ENCODE measurements around the gene ASPA. TPM values are rescaled to one million over a fixed set of nuclear protein-coding genes. Genes with fewer than 3 reads are reported as not detected.

The ASPA gene
- total RNA-seq, 2 experiments from 2014 or later, result not detected

- Histone ChIP-seq H3K79me2 (ENCODE audit: insufficient read depth, low read depth, low read length) (no peaks in the 10 kb centered on the region), H3K4me3 (ENCODE audit: low read depth, low read length, poor library complexity, severe bottlenecking) (no peak overlapping the region), H3K9me2 (ENCODE audit: insufficient read depth, low read length) (no peaks in the 10 kb centered on the region), H4K20me1 (ENCODE audit: insufficient read depth, low read length) (no peaks in the 10 kb centered on the region), H2AFZ (ENCODE audit: low read length) (no peak overlapping the region), H3K4me1 (ENCODE audit: insufficient read depth, low read length, poor library complexity, severe bottlenecking) (no peaks in the 10 kb centered on the region), H3K4me2 (ENCODE audit: low read length) (no peak overlapping the region), H3K9me3 (ENCODE audit: low read length) (no peaks in the 10 kb centered on the region), H3K36me3 (ENCODE audit: insufficient read depth, low read length) (no peaks in the 10 kb centered on the region), H3K27ac (ENCODE audit: low read depth, low read length, poor library complexity, severe bottlenecking) (no peak overlapping the region)
- POLR2A ChIA-PET, result no interaction called here
- CTCF ChIA-PET (ENCODE audit: unreplicated experiment), result no interaction called here
- DNase-seq (ENCODE audit: low spot score), result no peak
- no peak for TF ChIP-seq EZH2phosphoT487 (IDR thresholded peaks at IDR 0.05; ENCODE audit: borderline replicate concordance, low read depth, low read length)
- no peak for TF ChIP-seq CTCF (conservative IDR thresholded peaks at IDR 0.05; ENCODE audit: low read length)
- intact Hi-C loops (cut with micrococcal nuclease; ENCODE audit: unreplicated experiment), result no loop called here
- no TSS peak for BruUV-seq (replicated peaks)
Observed at GRCh38 chr17:3475251-3475685, 529 bp upstream of the ASPA start.

- CTCF ChIA-PET (ENCODE audit: unreplicated experiment), result no interaction called here
- H3K4me1 ChIP-seq (ENCODE audit: insufficient read depth, low read length, poor library complexity, severe bottlenecking), result no peaks in the 10 kb centered on the region
- no TSS peak for BruUV-seq (replicated peaks)
- no peaks in the 10 kb centered on the region for H3K36me3 ChIP-seq (ENCODE audit: insufficient read depth, low read length)
- H4K20me1 ChIP-seq (ENCODE audit: insufficient read depth, low read length), result no peaks in the 10 kb centered on the region
- intact Hi-C loops (cut with micrococcal nuclease; ENCODE audit: unreplicated experiment), result no loop called here
- no peaks in the 10 kb centered on the region for H3K79me2 ChIP-seq (ENCODE audit: insufficient read depth, low read depth, low read length)
- no peaks in the 10 kb centered on the region for H3K9me2 ChIP-seq (ENCODE audit: insufficient read depth, low read length)
- H3K4me2 ChIP-seq (ENCODE audit: low read length), result no peak overlapping the region
- H2AFZ ChIP-seq (ENCODE audit: low read length), result no peak overlapping the region
- POLR2A ChIA-PET, result no interaction called here
- H3K9me3 ChIP-seq (ENCODE audit: low read length), result no peaks in the 10 kb centered on the region
- DNase-seq (ENCODE audit: low spot score), result no peak
- H3K27ac ChIP-seq (ENCODE audit: low read depth, low read length, poor library complexity, severe bottlenecking), result no peak overlapping the region
- no peak for TF ChIP-seq CTCF (conservative IDR thresholded peaks at IDR 0.05; ENCODE audit: low read length)
- no peak for TF ChIP-seq EZH2phosphoT487 (IDR thresholded peaks at IDR 0.05; ENCODE audit: borderline replicate concordance, low read depth, low read length)
- no peak overlapping the region for H3K4me3 ChIP-seq (ENCODE audit: low read depth, low read length, poor library complexity, severe bottlenecking)
Observed at GRCh38 chr17:3479988-3480387, 4.2 kb downstream of the ASPA start.

- no peaks in the 10 kb centered on the region for H3K4me1 ChIP-seq (ENCODE audit: insufficient read depth, low read length, poor library complexity, severe bottlenecking)
- BruUV-seq (replicated peaks), result no TSS peak
Observed at GRCh38 chr17:3482852-3483251, 7.1 kb downstream of the ASPA start.

More at GRCh38 chr17:3482852-3483251, 7.1 kb downstream of the ASPA start:
- intact Hi-C loops (cut with micrococcal nuclease; ENCODE audit: unreplicated experiment), result no loop called here
- H3K79me2 ChIP-seq (ENCODE audit: insufficient read depth, low read depth, low read length), result no peaks in the 10 kb centered on the region
- TF ChIP-seq CTCF (conservative IDR thresholded peaks at IDR 0.05; ENCODE audit: low read length) (no peak), EZH2phosphoT487 (IDR thresholded peaks at IDR 0.05; ENCODE audit: borderline replicate concordance, low read depth, low read length) (no peak)
- no peaks in the 10 kb centered on the region for H4K20me1 ChIP-seq (ENCODE audit: insufficient read depth, low read length)
- no peak overlapping the region for H3K4me2 ChIP-seq (ENCODE audit: low read length)
- no peaks in the 10 kb centered on the region for H3K36me3 ChIP-seq (ENCODE audit: insufficient read depth, low read length)
- no peak for DNase-seq (ENCODE audit: low spot score)
- H2AFZ ChIP-seq (ENCODE audit: low read length), result no peak overlapping the region
- H3K9me3 ChIP-seq (ENCODE audit: low read length), result no peaks in the 10 kb centered on the region
- H3K4me3 ChIP-seq (ENCODE audit: low read depth, low read length, poor library complexity, severe bottlenecking), result no peak overlapping the region
- H3K27ac ChIP-seq (ENCODE audit: low read depth, low read length, poor library complexity, severe bottlenecking), result no peak overlapping the region
- ChIA-PET POLR2A (no interaction called here), CTCF (ENCODE audit: unreplicated experiment) (no interaction called here)
- H3K9me2 ChIP-seq (ENCODE audit: insufficient read depth, low read length), result no peaks in the 10 kb centered on the region
